NOMO-1 treated with dmso at 0.1 percent for 144 hours (cell line): ENCODE results near the gene NFX1.
"Not testable (repeated sequence)": the region's sequence is repeated elsewhere in the genome, so short reads cannot be mapped to it uniquely, and the experiment has no call there.

Experiments
- DNase-seq: peaks from one replicate; lab custom pipeline; 2025; ENCODE audit not compliant: unreplicated experiment; lab: John Stamatoyannopoulos, UW

The NFX1 gene

GRCh38 chr9:33307067-33307466 is 16.8 kb downstream of the NFX1 start:
- DNase-seq: no peak

- DNase-seq: no peak
Measured at GRCh38 chr9:33309903-33310302, 19.6 kb downstream of the NFX1 start.

- no peak for DNase-seq
Measured at GRCh38 chr9:33310748-33311147, 20.4 kb downstream of the NFX1 start.

- DNase-seq: no peak
Measured at GRCh38 chr9:33311953-33312352, 21.6 kb downstream of the NFX1 start.

GRCh38 chr9:33315371-33315770 is 25.1 kb downstream of the NFX1 start:
- no peak for DNase-seq

- not testable (repeated sequence) for DNase-seq
Measured at GRCh38 chr9:33317136-33317535, 26.8 kb downstream of the NFX1 start.

GRCh38 chr9:33318225-33318624 is 27.9 kb downstream of the NFX1 start:
- DNase-seq: no peak

- DNase-seq: no peak
Measured at GRCh38 chr9:33318781-33319180, 28.5 kb downstream of the NFX1 start.

- no peak for DNase-seq
Measured at GRCh38 chr9:33320230-33320567, 29.9 kb downstream of the NFX1 start.

GRCh38 chr9:33320568-33321261 is 30.4 kb downstream of the NFX1 start:
- no peak for DNase-seq

GRCh38 chr9:33329117-33329563 is 38.8 kb downstream of the NFX1 start:
- DNase-seq: no peak

GRCh38 chr9:33329979-33330378 is 39.7 kb downstream of the NFX1 start:
- DNase-seq: no peak

- no peak for DNase-seq
Measured at GRCh38 chr9:33331377-33331891, 41.1 kb downstream of the NFX1 start.

- no peak for DNase-seq
Measured at GRCh38 chr9:33332011-33332410, 41.7 kb downstream of the NFX1 start.

- DNase-seq: not testable (repeated sequence)
Measured at GRCh38 chr9:33332956-33333355, 42.6 kb downstream of the NFX1 start.

GRCh38 chr9:33340186-33340585 is 49.9 kb downstream of the NFX1 start:
- no peak for DNase-seq

GRCh38 chr9:33341182-33341581 is 50.9 kb downstream of the NFX1 start:
- no peak for DNase-seq

GRCh38 chr9:33344145-33344544 is 53.8 kb downstream of the NFX1 start:
- DNase-seq: no peak

- no peak for DNase-seq
Measured at GRCh38 chr9:33346564-33346963, 56.2 kb downstream of the NFX1 start.

- DNase-seq: no peak
Measured at GRCh38 chr9:33348998-33349397, 58.7 kb downstream of the NFX1 start.

- no peak for DNase-seq
Measured at GRCh38 chr9:33349743-33350142, 59.4 kb downstream of the NFX1 start.

GRCh38 chr9:33350310-33350709 is 60.0 kb downstream of the NFX1 start:
- DNase-seq: no peak

- DNase-seq: no peak
Measured at GRCh38 chr9:33351547-33351946, 61.2 kb downstream of the NFX1 start.
